ENCODE data around the gene IRAK4.
"Not testable (repeated sequence)": the region's sequence is repeated elsewhere in the genome, so short reads cannot be mapped to it uniquely, and the experiment has no call there.

IRAK4 gene

GRCh38 chr12:43758728-43759563, at the start of gene IRAK4, which contains the start of gene PUS7L:
Gene IRAK4, plus strand, starts transcription at chr12:43758951. Its CDS starts 9,161 bp downstream, at chr12:43768112.
Gene PUS7L, minus strand, starts transcription at chr12:43758790. Its CDS starts 3,545 bp downstream, at chr12:43755245.
- peak; percentile 93 for DNase-seq

GRCh38 chr12:43711348-43711747, 47.4 kb upstream of the IRAK4 start:
- DNase-seq: no peak

- DNase-seq: no peak
These were observed 36.1 kb upstream of the IRAK4 start for GRCh38 chr12:43722621-43723020.

- no peak for DNase-seq
These were observed 35.6 kb upstream of the IRAK4 start for GRCh38 chr12:43723134-43723533.

GRCh38 chr12:43728117-43728516, 30.6 kb upstream of the IRAK4 start:
- DNase-seq: no peak

- DNase-seq: no peak
These were observed 30.1 kb upstream of the IRAK4 start for GRCh38 chr12:43728698-43729097.

- DNase-seq: no peak
These were observed 28.5 kb upstream of the IRAK4 start for GRCh38 chr12:43730283-43730682.

GRCh38 chr12:43733687-43734086, 25.1 kb upstream of the IRAK4 start:
- no peak for DNase-seq

GRCh38 chr12:43736927-43737440, 21.8 kb upstream of the IRAK4 start:
- DNase-seq: no peak

GRCh38 chr12:43737646-43738045, 21.1 kb upstream of the IRAK4 start:
- no peak for DNase-seq

- DNase-seq: no peak
These were observed 18.1 kb upstream of the IRAK4 start for GRCh38 chr12:43740511-43741100.

GRCh38 chr12:43742106-43742505, 16.6 kb upstream of the IRAK4 start:
- no peak for DNase-seq

GRCh38 chr12:43744826-43745225, 13.9 kb upstream of the IRAK4 start:
- no peak for DNase-seq

GRCh38 chr12:43749016-43749415, 9.7 kb upstream of the IRAK4 start:
- DNase-seq: no peak

- DNase-seq: no peak
These were observed 7.9 kb upstream of the IRAK4 start for GRCh38 chr12:43750814-43751213.

- DNase-seq: not testable (repeated sequence)
These were observed 7.4 kb upstream of the IRAK4 start for GRCh38 chr12:43751360-43751759.

GRCh38 chr12:43754015-43754414, 4.7 kb upstream of the IRAK4 start:
- DNase-seq: no peak

GRCh38 chr12:43758247-43758727, 464 bp upstream of the IRAK4 start:
- no peak for DNase-seq

- no peak for DNase-seq
These were observed 1.6 kb downstream of the IRAK4 start for GRCh38 chr12:43760396-43760795.

GRCh38 chr12:43761500-43761899, 2.7 kb downstream of the IRAK4 start:
- no peak for DNase-seq

GRCh38 chr12:43762596-43762995, 3.8 kb downstream of the IRAK4 start:
- no peak for DNase-seq

- DNase-seq: no peak
These were observed 5.0 kb downstream of the IRAK4 start for GRCh38 chr12:43763769-43764168.

GRCh38 chr12:43764528-43764927, 5.8 kb downstream of the IRAK4 start:
- no peak for DNase-seq

- no peak for DNase-seq
These were observed 7.5 kb downstream of the IRAK4 start for GRCh38 chr12:43766291-43766690.
